Measurements from ENCODE around the gene P2RY12. TPM values are rescaled to one million over a fixed set of nuclear protein-coding genes. Genes with fewer than 3 reads are reported as not detected.

Gene P2RY12
- total and polyA plus RNA-seq, 10 of the 15 experiments (the other 5 are each of a cell fraction or from before 2014, with no cell fraction given) = 0.27 to 1.0 (median 0.66) TPM; not detected in 2

DNA sequence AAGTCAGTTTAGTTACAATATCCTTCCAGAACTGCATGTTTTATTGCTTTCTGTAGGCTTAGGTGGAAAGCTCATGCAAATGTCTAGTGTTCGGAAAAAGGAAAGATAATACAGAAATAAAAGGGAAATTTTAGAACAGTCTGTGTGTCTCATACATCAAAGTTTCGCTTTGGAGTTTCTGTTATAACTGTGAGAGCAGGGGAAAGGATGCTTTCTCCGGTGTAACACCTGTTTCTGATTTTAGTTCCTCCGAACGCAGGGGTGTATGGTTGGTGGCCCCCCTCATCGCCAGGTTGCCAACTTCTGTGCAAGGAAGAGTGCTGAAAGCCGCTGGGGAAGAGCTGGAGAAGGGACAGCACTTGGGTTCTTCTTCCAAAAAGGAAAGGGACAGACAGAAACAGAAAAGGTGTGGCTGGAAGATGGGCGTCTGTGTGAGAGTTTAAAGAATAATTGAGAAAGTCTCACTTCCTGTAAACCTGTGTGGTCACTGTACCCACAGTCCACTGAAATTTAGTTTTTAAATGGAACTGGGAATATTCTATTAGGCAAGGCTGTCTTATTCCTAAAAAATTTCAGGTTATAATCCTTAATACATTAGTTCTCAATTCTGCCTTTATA lies 6.7 kb downstream of the P2RY12 start (continued):
- TF ChIP-seq, protein P1, sequence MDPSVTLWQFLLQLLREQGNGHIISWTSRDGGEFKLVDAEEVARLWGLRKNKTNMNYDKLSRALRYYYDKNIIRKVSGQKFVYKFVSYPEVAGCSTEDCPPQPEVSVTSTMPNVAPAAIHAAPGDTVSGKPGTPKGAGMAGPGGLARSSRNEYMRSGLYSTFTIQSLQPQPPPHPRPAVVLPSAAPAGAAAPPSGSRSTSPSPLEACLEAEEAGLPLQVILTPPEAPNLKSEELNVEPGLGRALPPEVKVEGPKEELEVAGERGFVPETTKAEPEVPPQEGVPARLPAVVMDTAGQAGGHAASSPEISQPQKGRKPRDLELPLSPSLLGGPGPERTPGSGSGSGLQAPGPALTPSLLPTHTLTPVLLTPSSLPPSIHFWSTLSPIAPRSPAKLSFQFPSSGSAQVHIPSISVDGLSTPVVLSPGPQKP (IDR thresholded peaks at IDR 0.05; ENCODE audit: low read depth, low read length) = no peak
- TF ChIP-seq NFIC (IDR thresholded peaks at IDR 0.05; ENCODE audit: low read depth, low read length) = peak; percentile 60; the same call in 1 of the 2 replicates
- TF ChIP-seq, protein P2, sequence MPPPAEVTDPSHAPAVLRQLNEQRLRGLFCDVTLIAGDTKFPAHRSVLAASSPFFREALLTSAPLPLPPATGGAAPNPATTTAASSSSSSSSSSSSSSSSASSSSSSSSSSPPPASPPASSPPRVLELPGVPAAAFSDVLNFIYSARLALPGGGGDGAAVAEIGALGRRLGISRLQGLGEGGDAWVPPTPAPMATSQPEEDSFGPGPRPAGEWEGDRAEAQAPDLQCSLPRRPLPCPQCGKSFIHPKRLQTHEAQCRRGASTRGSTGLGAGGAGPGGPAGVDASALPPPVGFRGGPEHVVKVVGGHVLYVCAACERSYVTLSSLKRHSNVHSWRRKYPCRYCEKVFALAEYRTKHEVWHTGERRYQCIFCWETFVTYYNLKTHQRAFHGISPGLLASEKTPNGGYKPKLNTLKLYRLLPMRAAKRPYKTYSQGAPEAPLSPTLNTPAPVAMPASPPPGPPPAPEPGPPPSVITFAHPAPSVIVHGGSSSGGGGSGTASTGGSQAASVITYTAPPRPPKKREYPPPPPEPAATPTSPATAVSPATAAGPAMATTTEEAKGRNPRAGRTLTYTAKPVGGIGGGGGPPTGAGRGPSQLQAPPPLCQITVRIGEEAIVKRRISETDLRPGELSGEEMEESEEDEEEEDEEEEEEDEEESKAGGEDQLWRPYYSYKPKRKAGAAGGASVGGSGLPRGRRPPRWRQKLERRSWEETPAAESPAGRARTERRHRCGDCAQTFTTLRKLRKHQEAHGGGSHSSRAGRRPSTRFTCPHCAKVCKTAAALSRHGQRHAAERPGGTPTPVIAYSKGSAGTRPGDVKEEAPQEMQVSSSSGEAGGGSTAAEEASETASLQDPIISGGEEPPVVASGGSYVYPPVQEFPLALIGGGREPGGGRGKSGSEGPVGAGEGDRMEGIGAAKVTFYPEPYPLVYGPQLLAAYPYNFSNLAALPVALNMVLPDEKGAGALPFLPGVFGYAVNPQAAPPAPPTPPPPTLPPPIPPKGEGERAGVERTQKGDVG (CRISPR knock-in tag; IDR thresholded peaks at IDR 0.05) = no peak
- TF ChIP-seq TCF3 (IDR thresholded peaks at IDR 0.05; ENCODE audit: borderline replicate concordance, insufficient read depth, low read depth, low read length) = 0 out of 2 replicates have a peak, but pooled peaks have one; percentile 39
- TF ChIP-seq, protein P3, sequence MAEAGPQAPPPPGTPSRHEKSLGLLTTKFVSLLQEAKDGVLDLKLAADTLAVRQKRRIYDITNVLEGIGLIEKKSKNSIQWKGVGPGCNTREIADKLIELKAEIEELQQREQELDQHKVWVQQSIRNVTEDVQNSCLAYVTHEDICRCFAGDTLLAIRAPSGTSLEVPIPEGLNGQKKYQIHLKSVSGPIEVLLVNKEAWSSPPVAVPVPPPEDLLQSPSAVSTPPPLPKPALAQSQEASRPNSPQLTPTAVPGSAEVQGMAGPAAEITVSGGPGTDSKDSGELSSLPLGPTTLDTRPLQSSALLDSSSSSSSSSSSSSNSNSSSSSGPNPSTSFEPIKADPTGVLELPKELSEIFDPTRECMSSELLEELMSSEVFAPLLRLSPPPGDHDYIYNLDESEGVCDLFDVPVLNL (IDR thresholded peaks at IDR 0.05; ENCODE audit: low read depth, low read length) = no peak
- TF ChIP-seq, protein P4, sequence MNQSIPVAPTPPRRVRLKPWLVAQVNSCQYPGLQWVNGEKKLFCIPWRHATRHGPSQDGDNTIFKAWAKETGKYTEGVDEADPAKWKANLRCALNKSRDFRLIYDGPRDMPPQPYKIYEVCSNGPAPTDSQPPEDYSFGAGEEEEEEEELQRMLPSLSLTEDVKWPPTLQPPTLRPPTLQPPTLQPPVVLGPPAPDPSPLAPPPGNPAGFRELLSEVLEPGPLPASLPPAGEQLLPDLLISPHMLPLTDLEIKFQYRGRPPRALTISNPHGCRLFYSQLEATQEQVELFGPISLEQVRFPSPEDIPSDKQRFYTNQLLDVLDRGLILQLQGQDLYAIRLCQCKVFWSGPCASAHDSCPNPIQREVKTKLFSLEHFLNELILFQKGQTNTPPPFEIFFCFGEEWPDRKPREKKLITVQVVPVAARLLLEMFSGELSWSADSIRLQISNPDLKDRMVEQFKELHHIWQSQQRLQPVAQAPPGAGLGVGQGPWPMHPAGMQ (IDR thresholded peaks at IDR 0.05; ENCODE audit: borderline replicate concordance) = no peak
- TF ChIP-seq IKZF2 (IDR thresholded peaks at IDR 0.05) = peak in 1 of 2 experiments; percentile 40; a peak in 2 of 4 replicates
- TF ChIP-seq CHD1 (IDR thresholded peaks at IDR 0.05; ENCODE audit: low read depth, low read length) = no peak
- TF ChIP-seq SPI1 (IDR thresholded peaks at IDR 0.05; ENCODE audit: borderline replicate concordance, insufficient read depth, low read depth, low read length) = peak; percentile 63; the same call in 1 of the 2 replicates
- peak; percentile 32; the same call in 1 of the 2 replicates for TF ChIP-seq CBFB (IDR thresholded peaks at IDR 0.05; ENCODE audit: low read depth)
- no peak for TF ChIP-seq POU2F2 (IDR thresholded peaks at IDR 0.05; ENCODE audit: borderline replicate concordance, low read depth, low read length)
- TF ChIP-seq CHD2 (IDR thresholded peaks at IDR 0.05; ENCODE audit: borderline replicate concordance, low read depth, low read length) = no peak
- TF ChIP-seq, protein P5, sequence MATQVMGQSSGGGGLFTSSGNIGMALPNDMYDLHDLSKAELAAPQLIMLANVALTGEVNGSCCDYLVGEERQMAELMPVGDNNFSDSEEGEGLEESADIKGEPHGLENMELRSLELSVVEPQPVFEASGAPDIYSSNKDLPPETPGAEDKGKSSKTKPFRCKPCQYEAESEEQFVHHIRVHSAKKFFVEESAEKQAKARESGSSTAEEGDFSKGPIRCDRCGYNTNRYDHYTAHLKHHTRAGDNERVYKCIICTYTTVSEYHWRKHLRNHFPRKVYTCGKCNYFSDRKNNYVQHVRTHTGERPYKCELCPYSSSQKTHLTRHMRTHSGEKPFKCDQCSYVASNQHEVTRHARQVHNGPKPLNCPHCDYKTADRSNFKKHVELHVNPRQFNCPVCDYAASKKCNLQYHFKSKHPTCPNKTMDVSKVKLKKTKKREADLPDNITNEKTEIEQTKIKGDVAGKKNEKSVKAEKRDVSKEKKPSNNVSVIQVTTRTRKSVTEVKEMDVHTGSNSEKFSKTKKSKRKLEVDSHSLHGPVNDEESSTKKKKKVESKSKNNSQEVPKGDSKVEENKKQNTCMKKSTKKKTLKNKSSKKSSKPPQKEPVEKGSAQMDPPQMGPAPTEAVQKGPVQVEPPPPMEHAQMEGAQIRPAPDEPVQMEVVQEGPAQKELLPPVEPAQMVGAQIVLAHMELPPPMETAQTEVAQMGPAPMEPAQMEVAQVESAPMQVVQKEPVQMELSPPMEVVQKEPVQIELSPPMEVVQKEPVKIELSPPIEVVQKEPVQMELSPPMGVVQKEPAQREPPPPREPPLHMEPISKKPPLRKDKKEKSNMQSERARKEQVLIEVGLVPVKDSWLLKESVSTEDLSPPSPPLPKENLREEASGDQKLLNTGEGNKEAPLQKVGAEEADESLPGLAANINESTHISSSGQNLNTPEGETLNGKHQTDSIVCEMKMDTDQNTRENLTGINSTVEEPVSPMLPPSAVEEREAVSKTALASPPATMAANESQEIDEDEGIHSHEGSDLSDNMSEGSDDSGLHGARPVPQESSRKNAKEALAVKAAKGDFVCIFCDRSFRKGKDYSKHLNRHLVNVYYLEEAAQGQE (IDR thresholded peaks at IDR 0.05; ENCODE audit: low read depth, low read length) = no peak
- TF ChIP-seq RB1 (IDR thresholded peaks at IDR 0.05; ENCODE audit: borderline replicate concordance) = no peak
- TF ChIP-seq, protein P6, sequence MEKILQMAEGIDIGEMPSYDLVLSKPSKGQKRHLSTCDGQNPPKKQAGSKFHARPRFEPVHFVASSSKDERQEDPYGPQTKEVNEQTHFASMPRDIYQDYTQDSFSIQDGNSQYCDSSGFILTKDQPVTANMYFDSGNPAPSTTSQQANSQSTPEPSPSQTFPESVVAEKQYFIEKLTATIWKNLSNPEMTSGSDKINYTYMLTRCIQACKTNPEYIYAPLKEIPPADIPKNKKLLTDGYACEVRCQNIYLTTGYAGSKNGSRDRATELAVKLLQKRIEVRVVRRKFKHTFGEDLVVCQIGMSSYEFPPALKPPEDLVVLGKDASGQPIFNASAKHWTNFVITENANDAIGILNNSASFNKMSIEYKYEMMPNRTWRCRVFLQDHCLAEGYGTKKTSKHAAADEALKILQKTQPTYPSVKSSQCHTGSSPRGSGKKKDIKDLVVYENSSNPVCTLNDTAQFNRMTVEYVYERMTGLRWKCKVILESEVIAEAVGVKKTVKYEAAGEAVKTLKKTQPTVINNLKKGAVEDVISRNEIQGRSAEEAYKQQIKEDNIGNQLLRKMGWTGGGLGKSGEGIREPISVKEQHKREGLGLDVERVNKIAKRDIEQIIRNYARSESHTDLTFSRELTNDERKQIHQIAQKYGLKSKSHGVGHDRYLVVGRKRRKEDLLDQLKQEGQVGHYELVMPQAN (conservative IDR thresholded peaks at IDR 0.05) = no peak
- TF ChIP-seq ASH2L (IDR thresholded peaks at IDR 0.05; ENCODE audit: borderline replicate concordance, low read depth) = no peak
